Endothelial cell (in vitro differentiated cells): ENCODE results near the gene JAK1. TPM values are rescaled to one million over a fixed set of nuclear protein-coding genes. Genes with fewer than 3 reads are reported as not detected.

Source experiments
- DNase-seq: peaks from one replicate; pipeline ENCODE4 v3.0.0; 2021; ENCODE audit warnings: low spot score
- H3K27ac Mint-ChIP-seq: one replicate; pipeline ENCODE4 v1.8.0; 2021; ENCODE audit warnings: mixed read lengths, inconsistent platforms; ENCODE audit not compliant: unreplicated experiment
- H3K27me3 Mint-ChIP-seq: one replicate; pipeline ENCODE4 v1.8.0; 2021; ENCODE audit warnings: mild to moderate bottlenecking, moderate library complexity, mixed read lengths, inconsistent platforms; ENCODE audit not compliant: unreplicated experiment
- H3K36me3 Mint-ChIP-seq: one replicate; pipeline ENCODE4 v1.8.0; 2021; ENCODE audit warnings: mild to moderate bottlenecking, low read depth, mixed read lengths, inconsistent platforms; ENCODE audit not compliant: unreplicated experiment
- H3K4me1 Mint-ChIP-seq: one replicate; pipeline ENCODE4 v1.8.0; 2021; ENCODE audit warnings: mild to moderate bottlenecking, mixed read lengths, inconsistent platforms; ENCODE audit not compliant: unreplicated experiment
- H3K4me3 Mint-ChIP-seq: one replicate; pipeline ENCODE4 v1.8.0; 2021; ENCODE audit warnings: mild to moderate bottlenecking, mixed read lengths, inconsistent platforms; ENCODE audit not compliant: unreplicated experiment
- H3K9me3 Mint-ChIP-seq: one replicate; pipeline ENCODE4 v1.8.0; 2021; ENCODE audit warnings: mixed read lengths, inconsistent platforms; ENCODE audit not compliant: unreplicated experiment
- total RNA-seq: library from RNA; stranded (reverse); fragmentation: NEBNext Ultra II Directional; extraction: Animal tissue kit (Norgen Biotek cat#: 25700); gene quantifications from one replicate; pipeline ENCODE4 v1.2.1, GENCODE V29; 2021; ENCODE audit not compliant: unreplicated experiment
- TF ChIP-seq, protein P1 (sequence below): fragments of 200-600 bp; sonication (generic); IDR thresholded peaks from one replicate; pipeline ENCODE4 v1.5.0; 2021; ENCODE audit warnings: antibody characterized with exemption; ENCODE audit not compliant: unreplicated experiment

Gene JAK1
- total RNA-seq, 1 donor from 2014 or later: 202 TPM

DNA sequence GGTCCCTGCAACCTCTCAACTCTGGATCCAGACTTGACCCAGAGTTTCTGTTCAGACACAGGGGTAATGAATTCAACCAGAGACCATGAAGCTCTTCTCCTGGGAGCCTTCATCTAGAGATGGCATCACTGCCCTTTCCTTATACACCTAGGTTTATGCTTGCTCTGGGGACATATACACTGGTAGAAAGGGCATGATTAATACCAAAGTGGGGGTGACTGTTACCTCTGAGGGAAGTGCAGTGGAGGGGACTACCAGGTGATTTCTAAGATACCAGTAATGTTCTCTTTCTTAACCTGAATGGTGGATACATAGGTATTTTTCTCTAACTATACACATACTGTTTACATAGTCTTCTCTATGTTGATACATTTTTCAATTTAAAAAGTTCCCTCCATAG lies 48.4 kb downstream of the JAK1 start:
- H3K9me3 Mint-ChIP-seq: no peaks in the 10 kb centered on the region
- peak overlapping the region; percentile 59 for H3K4me3 Mint-ChIP-seq
- DNase-seq: no peak
- H3K27me3 Mint-ChIP-seq: peaks cover 3% of the 10 kb centered on the region
- peaks cover 67% of the 10 kb centered on the region for H3K4me1 Mint-ChIP-seq
- TF ChIP-seq, protein P1, sequence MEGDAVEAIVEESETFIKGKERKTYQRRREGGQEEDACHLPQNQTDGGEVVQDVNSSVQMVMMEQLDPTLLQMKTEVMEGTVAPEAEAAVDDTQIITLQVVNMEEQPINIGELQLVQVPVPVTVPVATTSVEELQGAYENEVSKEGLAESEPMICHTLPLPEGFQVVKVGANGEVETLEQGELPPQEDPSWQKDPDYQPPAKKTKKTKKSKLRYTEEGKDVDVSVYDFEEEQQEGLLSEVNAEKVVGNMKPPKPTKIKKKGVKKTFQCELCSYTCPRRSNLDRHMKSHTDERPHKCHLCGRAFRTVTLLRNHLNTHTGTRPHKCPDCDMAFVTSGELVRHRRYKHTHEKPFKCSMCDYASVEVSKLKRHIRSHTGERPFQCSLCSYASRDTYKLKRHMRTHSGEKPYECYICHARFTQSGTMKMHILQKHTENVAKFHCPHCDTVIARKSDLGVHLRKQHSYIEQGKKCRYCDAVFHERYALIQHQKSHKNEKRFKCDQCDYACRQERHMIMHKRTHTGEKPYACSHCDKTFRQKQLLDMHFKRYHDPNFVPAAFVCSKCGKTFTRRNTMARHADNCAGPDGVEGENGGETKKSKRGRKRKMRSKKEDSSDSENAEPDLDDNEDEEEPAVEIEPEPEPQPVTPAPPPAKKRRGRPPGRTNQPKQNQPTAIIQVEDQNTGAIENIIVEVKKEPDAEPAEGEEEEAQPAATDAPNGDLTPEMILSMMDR: no peak
- peaks cover 6% of the 10 kb centered on the region for H3K36me3 Mint-ChIP-seq
- peak overlapping the region; percentile 93 for H3K27ac Mint-ChIP-seq

DNA sequence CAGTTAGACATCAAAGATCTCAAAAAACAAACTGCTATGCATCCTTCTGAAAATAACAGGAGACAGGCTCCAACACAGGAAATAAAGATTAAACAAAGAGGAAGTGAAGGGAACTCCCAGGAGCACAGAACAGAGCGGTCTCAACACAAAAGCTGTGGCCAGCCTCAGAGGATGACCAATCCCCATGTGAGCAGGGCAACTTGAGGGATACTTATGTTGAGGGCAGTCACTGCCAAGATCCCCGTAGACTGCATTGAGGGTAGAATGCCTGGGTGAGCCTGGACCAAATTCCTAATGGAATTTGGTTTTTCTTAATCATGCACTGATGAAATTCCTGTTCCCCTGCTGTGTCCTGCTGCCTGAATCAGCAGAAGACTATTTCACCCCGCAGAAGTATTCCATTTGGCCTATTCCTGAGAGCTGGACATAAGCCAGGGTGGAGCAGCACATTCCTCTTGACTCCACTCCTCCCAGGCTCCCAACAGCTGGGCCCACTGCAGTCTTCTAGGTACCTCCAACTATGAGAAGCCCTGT lies 49.0 kb downstream of the JAK1 start:
- H3K27me3 Mint-ChIP-seq: peaks cover 3% of the 10 kb centered on the region
- no peaks in the 10 kb centered on the region for H3K9me3 Mint-ChIP-seq
- H3K4me3 Mint-ChIP-seq: peak overlapping the region; percentile 14
- peak overlapping the region; percentile 93 for H3K27ac Mint-ChIP-seq
- H3K4me1 Mint-ChIP-seq: peaks cover 64% of the 10 kb centered on the region
- DNase-seq: peak; percentile 14
- H3K36me3 Mint-ChIP-seq: peaks cover 6% of the 10 kb centered on the region
- TF ChIP-seq, protein P1: no peak

DNA sequence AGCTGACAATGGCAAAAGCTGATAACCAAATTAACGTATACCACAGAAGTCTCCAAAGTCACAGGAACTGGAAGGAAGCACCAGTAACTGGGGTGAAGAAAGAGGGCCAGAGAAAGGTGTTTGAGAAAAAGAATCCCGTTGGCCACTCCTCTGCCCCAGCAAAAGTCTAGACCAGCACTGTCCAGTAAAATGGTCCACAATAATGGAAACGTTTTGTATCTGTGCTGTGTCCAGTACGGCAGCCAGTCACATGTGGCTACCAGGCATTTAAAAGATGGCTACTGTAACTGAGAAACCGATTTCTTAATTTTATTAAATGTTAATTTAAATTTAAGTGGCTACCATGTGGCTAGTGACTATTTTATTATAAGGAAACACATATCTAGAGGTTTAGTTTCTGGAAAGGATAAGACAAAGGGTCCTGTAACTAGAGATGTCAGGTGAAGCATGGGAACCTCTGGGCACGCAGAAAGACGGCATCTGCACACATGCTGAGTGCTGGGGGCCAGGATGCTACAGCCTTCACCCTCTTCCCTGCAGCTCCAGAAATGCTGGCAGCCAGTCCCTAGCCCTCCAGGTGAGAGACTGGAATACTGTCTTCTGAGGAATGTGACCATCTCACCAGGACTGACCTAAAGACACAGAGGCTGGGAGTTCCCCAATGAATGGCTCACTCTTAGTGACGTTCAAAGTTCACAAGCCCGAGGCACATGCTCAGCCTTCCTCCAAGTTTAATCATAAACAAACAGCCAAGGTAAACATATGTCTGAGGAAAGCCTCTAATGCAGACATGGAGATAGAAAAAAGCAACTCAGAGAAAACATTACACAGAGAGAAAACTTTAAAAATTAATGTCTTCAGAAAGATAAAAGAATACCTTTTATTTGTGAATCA lies 50.7 kb downstream of the JAK1 start:
- Mint-ChIP-seq H3K27ac (peak overlapping the region; percentile 53), H3K4me3 (no peak overlapping the region), H3K4me1 (peaks cover 62% of the 10 kb centered on the region), H3K36me3 (peaks cover 6% of the 10 kb centered on the region), H3K9me3 (no peaks in the 10 kb centered on the region), H3K27me3 (peaks cover 3% of the 10 kb centered on the region)
- no peak for DNase-seq
- TF ChIP-seq, protein P1: no peak

DNA sequence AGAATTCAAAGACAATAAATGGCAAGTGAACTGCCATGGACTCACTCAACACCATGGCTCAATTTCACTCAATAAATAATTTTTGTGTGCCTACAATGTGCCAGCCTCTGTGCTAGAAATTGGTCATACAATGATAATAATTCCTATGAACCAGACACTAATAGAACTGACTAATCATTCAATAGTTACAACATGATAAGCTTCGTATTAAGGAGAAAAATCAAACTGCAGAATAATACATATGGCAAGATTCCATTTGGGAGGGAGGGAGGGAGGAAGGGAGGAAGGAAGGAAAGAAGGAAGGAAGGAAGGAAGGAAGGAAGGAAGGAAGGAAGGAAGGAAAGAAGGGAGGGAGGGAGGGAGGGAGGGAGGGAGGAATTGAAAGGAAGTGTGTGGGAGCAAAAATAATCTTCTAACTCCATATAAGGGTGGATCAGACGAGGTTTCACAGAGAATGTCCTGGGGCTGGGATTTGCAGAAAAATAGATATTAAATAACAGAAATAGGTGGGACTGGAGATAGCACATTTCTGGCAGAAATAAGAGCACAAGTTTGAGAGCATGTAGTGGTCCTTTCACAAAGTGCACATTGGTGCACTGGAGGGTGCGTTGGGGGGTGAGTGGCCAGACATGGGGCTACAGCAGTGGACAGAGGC lies 52.9 kb downstream of the JAK1 start:
- H3K9me3 Mint-ChIP-seq: no peaks in the 10 kb centered on the region
- no peak overlapping the region for H3K4me3 Mint-ChIP-seq
- H3K27me3 Mint-ChIP-seq: peaks cover 1% of the 10 kb centered on the region
- H3K4me1 Mint-ChIP-seq: peaks cover 60% of the 10 kb centered on the region
- peaks cover 6% of the 10 kb centered on the region for H3K36me3 Mint-ChIP-seq
- TF ChIP-seq, protein P1: no peak
- no peak overlapping the region for H3K27ac Mint-ChIP-seq
- DNase-seq: no peak

DNA sequence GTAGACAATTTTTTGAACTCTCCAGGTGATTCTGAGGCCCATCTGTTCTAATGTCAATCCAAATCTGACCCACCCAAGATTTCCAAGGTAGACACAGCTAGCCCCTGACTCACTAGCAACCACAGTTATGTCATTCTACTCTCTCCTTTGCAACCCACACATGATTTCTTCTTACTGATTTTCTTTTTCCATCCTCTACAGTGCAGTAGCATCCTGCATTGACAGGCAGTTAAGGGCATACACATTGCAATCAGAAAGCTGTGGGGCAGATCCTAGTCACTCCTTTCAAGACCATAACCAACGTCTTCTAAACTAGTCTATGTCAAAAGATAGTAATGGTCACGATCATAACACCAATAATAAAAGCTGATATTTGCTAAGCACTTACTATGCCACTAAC lies 54.2 kb downstream of the JAK1 start:
- Mint-ChIP-seq H3K27me3 (no peaks in the 10 kb centered on the region), H3K4me1 (peaks cover 54% of the 10 kb centered on the region)

More for the DNA sequence above, 54.2 kb downstream of the JAK1 start:
- TF ChIP-seq, protein P1: no peak
- Mint-ChIP-seq H3K4me3 (no peak overlapping the region), H3K36me3 (peaks cover 6% of the 10 kb centered on the region), H3K9me3 (no peaks in the 10 kb centered on the region), H3K27ac (no peak overlapping the region)
- no peak for DNase-seq
